WTC11 (cell line): ENCODE measurements around the gene SLBP.

ENCODE experiments used
- ATF3 ChIP-seq: sonication (generic); formaldehyde crosslinking; conservative IDR thresholded peaks from 2 replicates; pipeline ENCODE4 v1.8.1; 2022; ENCODE audit warnings: mild to moderate bottlenecking, missing genetic modification reagents
- CREM ChIP-seq: sonication (generic); formaldehyde crosslinking; IDR thresholded peaks from 2 replicates; pipeline ENCODE4 v1.8.1; 2022; ENCODE audit warnings: mild to moderate bottlenecking, missing genetic modification reagents, moderate library complexity
- CTCF ChIP-seq: fragments of 200-600 bp; IDR thresholded peaks from 2 replicates; pipeline ENCODE4 v1.8.0; 2022; ENCODE audit warnings: antibody characterized with exemption
- E2F1 ChIP-seq: sonication (generic); formaldehyde crosslinking; IDR thresholded peaks from 2 replicates; pipeline ENCODE4 v1.8.0; 2022; ENCODE audit warnings: mild to moderate bottlenecking, missing genetic modification reagents
- ESRRA ChIP-seq: sonication (generic); formaldehyde crosslinking; IDR thresholded peaks from 2 replicates; pipeline ENCODE4 v1.8.1; 2022; ENCODE audit warnings: mild to moderate bottlenecking, missing genetic modification reagents, borderline replicate concordance
- FOXK1 ChIP-seq: sonication (generic); formaldehyde crosslinking; IDR thresholded peaks from 2 replicates; pipeline ENCODE4 v1.8.0; 2022; ENCODE audit warnings: mild to moderate bottlenecking, moderate library complexity, missing genetic modification reagents
- IRF1 ChIP-seq: sonication (generic); formaldehyde crosslinking; IDR thresholded peaks from 2 replicates; pipeline ENCODE4 v1.8.0; 2023; ENCODE audit warnings: missing genetic modification reagents
- MYBL2 ChIP-seq: sonication (generic); formaldehyde crosslinking; IDR thresholded peaks from 2 replicates; pipeline ENCODE4 v1.8.1; 2023; ENCODE audit warnings: mild to moderate bottlenecking, moderate library complexity, missing genetic modification reagents
- OVOL2 ChIP-seq: fragments of 250-450 bp; sonication (Bioruptor Pico); IDR thresholded peaks from 2 replicates; pipeline ENCODE4 v1.9.0; 2021; ENCODE audit warnings: mild to moderate bottlenecking, borderline replicate concordance
- ZBTB43 ChIP-seq: sonication (generic); formaldehyde crosslinking; IDR thresholded peaks from 2 replicates; pipeline ENCODE4 v1.8.1; 2023; ENCODE audit warnings: mild to moderate bottlenecking, missing genetic modification reagents
- ZNF263 ChIP-seq: sonication (generic); formaldehyde crosslinking; IDR thresholded peaks from 2 replicates; pipeline ENCODE4 v1.8.1; 2022; ENCODE audit warnings: low read depth, mild to moderate bottlenecking, moderate library complexity, missing genetic modification reagents
- ZNF512 ChIP-seq: sonication (generic); formaldehyde crosslinking; IDR thresholded peaks from 2 replicates; pipeline ENCODE4 v1.8.1; 2022; ENCODE audit warnings: missing genetic modification reagents, borderline replicate concordance

- no peak for TF ChIP-seq CTCF
- TF ChIP-seq IRF1 (CRISPR knock-in tag): no peak
- TF ChIP-seq ZNF263 (CRISPR knock-in tag): no peak
- TF ChIP-seq CREM (CRISPR knock-in tag): no peak
- TF ChIP-seq ZNF512 (CRISPR knock-in tag): no peak
- TF ChIP-seq MYBL2 (CRISPR knock-in tag): no peak
- no peak for TF ChIP-seq ZBTB43
- TF ChIP-seq FOXK1 (CRISPR knock-in tag): no peak
- TF ChIP-seq E2F1 (CRISPR knock-in tag): no peak
- no peak for TF ChIP-seq OVOL2
- no peak for TF ChIP-seq ESRRA (CRISPR knock-in tag)
- TF ChIP-seq ATF3 (CRISPR knock-in tag): no peak
Observed at GRCh38 chr4:1731180-1731579, 19.1 kb upstream of the SLBP start.
